ENCODE data around the gene EBNA1BP2.

EBNA1BP2 gene

DNA sequence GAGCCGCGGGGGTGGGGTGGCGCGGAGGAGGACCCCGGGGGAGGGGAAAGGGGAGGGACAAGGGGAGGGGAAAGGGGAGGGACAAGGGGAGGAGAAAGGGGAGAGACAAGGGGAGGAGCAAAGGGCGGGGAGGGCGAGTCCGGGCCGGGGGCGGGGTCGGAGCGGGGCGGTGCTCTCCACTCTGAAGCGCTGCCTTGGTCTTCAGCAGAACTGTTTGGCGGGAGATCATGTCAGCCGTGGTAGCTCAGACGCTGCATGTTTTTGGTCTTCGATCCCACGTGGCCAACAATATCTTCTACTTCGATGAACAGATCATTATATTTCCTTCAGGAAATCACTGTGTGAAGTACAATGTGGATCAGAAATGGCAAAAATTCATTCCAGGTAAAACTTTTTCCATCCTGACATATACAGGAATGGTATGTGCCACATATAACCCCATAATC lies 460 bp upstream of the EBNA1BP2 start:
- TF ChIP-seq, protein P1, sequence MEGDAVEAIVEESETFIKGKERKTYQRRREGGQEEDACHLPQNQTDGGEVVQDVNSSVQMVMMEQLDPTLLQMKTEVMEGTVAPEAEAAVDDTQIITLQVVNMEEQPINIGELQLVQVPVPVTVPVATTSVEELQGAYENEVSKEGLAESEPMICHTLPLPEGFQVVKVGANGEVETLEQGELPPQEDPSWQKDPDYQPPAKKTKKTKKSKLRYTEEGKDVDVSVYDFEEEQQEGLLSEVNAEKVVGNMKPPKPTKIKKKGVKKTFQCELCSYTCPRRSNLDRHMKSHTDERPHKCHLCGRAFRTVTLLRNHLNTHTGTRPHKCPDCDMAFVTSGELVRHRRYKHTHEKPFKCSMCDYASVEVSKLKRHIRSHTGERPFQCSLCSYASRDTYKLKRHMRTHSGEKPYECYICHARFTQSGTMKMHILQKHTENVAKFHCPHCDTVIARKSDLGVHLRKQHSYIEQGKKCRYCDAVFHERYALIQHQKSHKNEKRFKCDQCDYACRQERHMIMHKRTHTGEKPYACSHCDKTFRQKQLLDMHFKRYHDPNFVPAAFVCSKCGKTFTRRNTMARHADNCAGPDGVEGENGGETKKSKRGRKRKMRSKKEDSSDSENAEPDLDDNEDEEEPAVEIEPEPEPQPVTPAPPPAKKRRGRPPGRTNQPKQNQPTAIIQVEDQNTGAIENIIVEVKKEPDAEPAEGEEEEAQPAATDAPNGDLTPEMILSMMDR (IDR thresholded peaks at IDR 0.05; ENCODE audit: borderline replicate concordance, insufficient read depth, low read depth, low read length): no peak
- peak overlapping the region; percentile 95 for H3K4me3 ChIP-seq (ENCODE audit: low read depth, low read length)

DNA sequence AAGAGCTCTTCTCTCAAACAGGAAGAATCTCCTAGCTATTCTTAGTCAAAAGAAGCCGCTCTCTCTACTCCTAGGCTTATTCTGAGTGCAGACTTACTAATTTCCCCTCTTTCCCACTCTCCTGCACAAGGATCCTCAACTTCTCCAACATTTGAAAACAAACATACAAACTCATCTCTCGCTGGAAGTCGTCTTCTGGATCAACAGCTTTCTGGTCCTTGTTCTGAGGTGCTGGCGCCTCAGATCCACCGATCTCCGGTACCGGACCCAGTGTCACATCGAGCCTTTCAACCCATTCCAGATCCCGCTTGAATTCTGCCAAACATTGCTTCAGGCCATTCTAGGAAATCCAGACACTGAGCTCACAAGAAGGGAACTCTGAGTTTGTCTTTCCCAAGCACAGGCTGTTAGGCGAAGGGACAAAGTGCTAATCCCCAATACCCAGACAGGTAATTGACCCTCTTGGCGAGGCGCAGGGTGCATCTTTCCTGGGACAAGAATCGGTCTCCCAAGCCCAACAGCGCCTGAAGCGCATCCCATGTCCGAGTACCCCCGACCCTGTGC lies 696 bp downstream of the EBNA1BP2 start:
- TF ChIP-seq, protein P1 (IDR thresholded peaks at IDR 0.05; ENCODE audit: borderline replicate concordance, insufficient read depth, low read depth, low read length): no peak
- peak overlapping the region; percentile 95 for H3K4me3 ChIP-seq (ENCODE audit: low read depth, low read length)

DNA sequence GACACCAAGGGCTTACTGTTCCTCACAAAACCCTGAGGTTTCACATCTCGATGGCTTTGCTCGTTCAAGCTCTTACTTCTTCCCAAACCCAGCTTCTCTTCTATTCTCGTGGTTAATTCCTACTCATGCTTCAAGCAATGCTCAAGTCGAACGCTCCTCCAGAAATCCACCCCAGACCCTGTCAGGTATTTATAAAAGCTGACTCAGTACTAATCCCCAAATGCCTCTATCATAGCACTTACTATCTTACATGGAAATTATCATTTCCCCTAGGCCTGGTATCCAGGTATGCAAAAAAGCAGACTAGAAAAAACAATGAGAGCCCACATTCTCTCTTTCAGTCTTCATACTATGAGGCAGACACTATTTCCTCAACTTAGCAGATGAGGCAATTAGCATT lies 6.3 kb downstream of the EBNA1BP2 start:
- TF ChIP-seq, protein P1 (IDR thresholded peaks at IDR 0.05; ENCODE audit: borderline replicate concordance, insufficient read depth, low read depth, low read length): no peak

DNA sequence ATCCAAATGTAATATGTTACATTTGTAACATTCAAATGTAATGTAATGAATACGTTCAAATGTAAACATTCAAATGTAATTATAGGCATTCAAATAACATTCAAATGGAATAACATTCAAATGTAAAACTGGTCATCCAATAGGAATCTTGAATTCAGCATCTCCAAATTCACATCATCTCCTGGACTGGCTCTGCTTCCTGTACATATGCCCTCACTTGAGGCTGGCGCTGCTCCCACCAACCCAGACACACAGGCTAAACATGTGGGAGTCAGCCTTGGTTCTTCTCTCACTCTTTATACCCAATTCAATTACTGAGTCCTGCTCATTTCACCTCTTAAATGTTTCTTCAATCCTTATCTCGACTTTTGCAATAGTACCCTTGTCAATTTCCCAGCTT lies 6.9 kb downstream of the EBNA1BP2 start:
- TF ChIP-seq, protein P1 (IDR thresholded peaks at IDR 0.05; ENCODE audit: borderline replicate concordance, insufficient read depth, low read depth, low read length): no peak

More for the DNA sequence above, 6.3 kb downstream of the EBNA1BP2 start:
- H3K4me3 ChIP-seq (ENCODE audit: low read depth, low read length): no peak overlapping the region

DNA sequence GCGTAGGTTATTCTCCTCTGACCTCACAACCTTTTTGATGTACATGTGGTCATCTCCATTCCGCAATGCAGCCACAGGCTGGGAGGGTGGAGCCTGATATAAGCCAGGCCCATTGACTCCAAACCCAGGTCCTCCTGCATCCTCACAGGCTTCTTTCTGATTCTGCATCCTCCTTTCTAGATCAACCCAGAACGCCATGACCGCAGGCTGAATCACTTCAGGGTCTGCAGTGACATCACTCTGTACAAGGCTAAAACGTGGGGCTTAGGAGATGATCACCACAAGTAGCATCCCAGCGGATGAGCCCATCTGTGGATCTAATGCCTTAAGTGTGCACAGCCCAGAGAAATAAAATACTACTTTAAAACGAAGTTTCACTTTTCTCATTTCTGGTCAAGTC lies 16.1 kb downstream of the EBNA1BP2 start:
- TF ChIP-seq, protein P1 (IDR thresholded peaks at IDR 0.05; ENCODE audit: borderline replicate concordance, insufficient read depth, low read depth, low read length): no peak

More for the DNA sequence above, 6.9 kb downstream of the EBNA1BP2 start:
- H3K4me3 ChIP-seq (ENCODE audit: low read depth, low read length): no peak overlapping the region

DNA sequence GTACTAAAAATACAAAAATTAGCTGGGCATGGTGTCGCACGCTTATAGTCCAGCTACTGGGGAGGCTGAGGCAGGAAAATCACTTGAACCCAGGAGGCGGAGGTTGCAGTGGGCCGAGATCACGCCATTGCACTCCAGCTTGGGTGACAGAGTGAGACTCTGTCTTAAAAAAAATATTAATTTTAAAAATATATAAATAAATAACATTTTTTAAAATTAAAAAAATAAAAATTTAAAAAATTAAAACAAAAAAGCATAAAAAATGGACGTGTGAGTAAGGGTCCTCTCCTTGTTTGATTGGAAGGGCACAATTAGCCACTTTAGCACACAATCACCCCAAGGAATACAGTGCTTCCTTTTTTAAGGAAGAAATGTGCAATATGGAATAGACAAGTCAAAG lies 18.6 kb downstream of the EBNA1BP2 start:
- TF ChIP-seq, protein P1 (IDR thresholded peaks at IDR 0.05; ENCODE audit: borderline replicate concordance, insufficient read depth, low read depth, low read length): no peak
- no peak overlapping the region for H3K4me3 ChIP-seq (ENCODE audit: low read depth, low read length)

More for the DNA sequence above, 16.1 kb downstream of the EBNA1BP2 start:
- H3K4me3 ChIP-seq (ENCODE audit: low read depth, low read length): no peak overlapping the region

DNA sequence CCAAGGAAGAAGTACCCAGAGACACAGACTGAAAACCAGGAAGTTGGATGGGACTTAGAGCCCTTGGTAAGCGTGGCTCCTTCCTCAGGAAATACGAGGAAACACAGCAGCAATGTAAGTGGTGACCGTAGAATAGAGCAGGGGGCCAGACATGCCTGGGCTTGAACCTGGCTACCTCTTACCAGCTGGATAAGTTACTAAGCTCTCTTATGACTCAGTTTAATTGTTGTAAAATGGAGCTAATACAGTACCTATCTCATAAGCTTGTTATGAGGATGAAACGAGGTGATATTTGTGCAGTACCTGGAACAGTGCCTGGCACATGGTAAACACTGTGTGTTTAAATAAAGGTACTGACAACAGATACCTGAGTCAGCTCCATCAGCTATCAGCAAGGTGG lies 19.2 kb downstream of the EBNA1BP2 start:
- TF ChIP-seq, protein P1 (IDR thresholded peaks at IDR 0.05; ENCODE audit: borderline replicate concordance, insufficient read depth, low read depth, low read length): no peak
- no peak overlapping the region for H3K4me3 ChIP-seq (ENCODE audit: low read depth, low read length)

Data from GM12875 (cell line).